Adrenal gland (tissue), 5 donors: Measurements from ENCODE around the gene AGPAT4.

ENCODE experiments used
- CTCF ChIP-seq, 6 experiments: fragments of 450-650 bp in 4 of 6; fragments of 200-600 bp in 2 of 6; sonication (generic) in 1 of 6; IDR thresholded peaks; 1 replicate in 5 of 6; 2 replicates in 1 of 6; pipeline versions ENCODE4 v1.5.1 to v1.8.0; 2016 to 2021; ENCODE audit warnings: antibody characterized with exemption in 6 of 6, mild to moderate bottlenecking in 2 of 6, moderate library complexity in 1 of 6
- POLR2A ChIP-seq, 2 donors: fragments of 450-650 bp; IDR thresholded peaks; one replicate each; pipeline ENCODE4 v1.6.1; 2017; ENCODE audit warnings: antibody characterized with exemption in 2 of 2, mild to moderate bottlenecking in 2 of 2, moderate library complexity in 1 of 2
- donor health status: DM: no; HTN: no; CAD: no.

- no peak for TF ChIP-seq CTCF (IDR thresholded peaks at IDR 0.05)
- no peak for TF ChIP-seq POLR2A (IDR thresholded peaks at IDR 0.05)
Measured at GRCh38 chr6:161082215-161082614, 191.6 kb downstream of the AGPAT4 start.
